ENCODE results near the gene PNPLA2. TPM values are rescaled to one million over a fixed set of nuclear protein-coding genes. Genes with fewer than 3 reads are reported as not detected.

PNPLA2 gene
- total and polyA plus RNA-seq, 2 donors (not counting 1 experiment from before 2014, with no cell fraction given) = 16.2 to 33.9 TPM

DNA sequence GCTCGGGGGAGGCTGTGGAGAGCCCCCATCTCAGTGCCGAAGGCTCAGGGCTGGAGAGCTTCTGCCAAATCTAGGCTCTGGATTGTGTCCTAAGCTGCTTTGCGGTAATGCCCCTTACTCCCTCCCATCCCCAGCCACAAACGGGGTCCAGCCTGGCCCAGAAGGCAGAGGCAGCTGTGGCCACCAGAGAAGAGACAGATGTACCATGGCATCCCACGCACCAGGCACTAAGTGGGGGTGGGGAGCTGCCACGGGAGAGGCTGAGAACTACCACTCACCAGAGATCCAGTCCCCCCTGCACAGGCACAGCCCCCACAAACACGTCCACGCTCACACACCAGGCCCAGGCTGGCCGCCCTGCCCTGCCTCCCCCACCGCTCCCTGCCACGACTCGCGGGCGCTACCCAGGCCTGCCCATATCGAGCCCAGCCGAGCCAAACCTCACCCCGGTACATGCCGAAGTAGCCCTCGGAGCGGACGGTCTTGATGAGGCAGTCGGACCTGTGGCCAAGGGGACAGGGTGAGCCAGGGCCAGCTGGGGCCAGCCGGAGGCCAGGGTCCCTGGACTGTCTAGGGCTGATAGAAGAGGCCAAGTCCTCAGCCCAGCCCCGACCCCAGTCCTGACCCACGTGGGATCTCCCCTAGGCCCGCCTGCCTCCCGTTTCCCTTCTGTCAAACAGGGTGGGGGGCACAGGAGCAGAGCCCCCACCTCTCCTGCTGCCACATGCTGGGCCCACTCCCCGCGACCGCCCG is 24.5 kb upstream of the PNPLA2 start:
- Histone ChIP-seq H3K27ac (ENCODE audit: insufficient read depth, low read length) (no peak overlapping the region), H3K4me1 (ENCODE audit: control insufficient read depth, extremely low read depth, insufficient read depth, low read length) (peaks cover 7% of the 10 kb centered on the region), H3K79me2 (ENCODE audit: control insufficient read depth, insufficient read depth, low read length) (peaks cover 17% of the 10 kb centered on the region), H3K27me3 (ENCODE audit: control insufficient read depth, insufficient read depth, low read length) (no peaks in the 10 kb centered on the region), H3K36me3 (ENCODE audit: control insufficient read depth, insufficient read depth, low read length) (peaks cover 13% of the 10 kb centered on the region), H3K4me3 (replicated peaks in 1 of 4; ENCODE audit: control extremely low read depth in 1 of 4, insufficient read depth in 1 of 4, low read depth in 3 of 4, low read length in 4 of 4) (no peak overlapping the region), H4K20me1 (ENCODE audit: control insufficient read depth, extremely low read depth, insufficient read depth, low read length) (no peaks in the 10 kb centered on the region), H3K4me2 (ENCODE audit: extremely low read depth, insufficient read depth, low read length) (peak overlapping the region; percentile 64), H2AFZ (ENCODE audit: low read length) (no peak overlapping the region), H3K9me3 (ENCODE audit: control insufficient read depth, insufficient read depth, low read depth, low read length) (no peaks in the 10 kb centered on the region), H3K9ac (ENCODE audit: insufficient read depth, low read length) (no peak overlapping the region)
- TF ChIP-seq, protein P1, sequence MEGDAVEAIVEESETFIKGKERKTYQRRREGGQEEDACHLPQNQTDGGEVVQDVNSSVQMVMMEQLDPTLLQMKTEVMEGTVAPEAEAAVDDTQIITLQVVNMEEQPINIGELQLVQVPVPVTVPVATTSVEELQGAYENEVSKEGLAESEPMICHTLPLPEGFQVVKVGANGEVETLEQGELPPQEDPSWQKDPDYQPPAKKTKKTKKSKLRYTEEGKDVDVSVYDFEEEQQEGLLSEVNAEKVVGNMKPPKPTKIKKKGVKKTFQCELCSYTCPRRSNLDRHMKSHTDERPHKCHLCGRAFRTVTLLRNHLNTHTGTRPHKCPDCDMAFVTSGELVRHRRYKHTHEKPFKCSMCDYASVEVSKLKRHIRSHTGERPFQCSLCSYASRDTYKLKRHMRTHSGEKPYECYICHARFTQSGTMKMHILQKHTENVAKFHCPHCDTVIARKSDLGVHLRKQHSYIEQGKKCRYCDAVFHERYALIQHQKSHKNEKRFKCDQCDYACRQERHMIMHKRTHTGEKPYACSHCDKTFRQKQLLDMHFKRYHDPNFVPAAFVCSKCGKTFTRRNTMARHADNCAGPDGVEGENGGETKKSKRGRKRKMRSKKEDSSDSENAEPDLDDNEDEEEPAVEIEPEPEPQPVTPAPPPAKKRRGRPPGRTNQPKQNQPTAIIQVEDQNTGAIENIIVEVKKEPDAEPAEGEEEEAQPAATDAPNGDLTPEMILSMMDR (conservative IDR thresholded peaks at IDR 0.05 in 1 of 2, IDR thresholded peaks at IDR 0.05 in 1 of 2; ENCODE audit: low read depth in 1 of 2, low read length in 2 of 2) = no peak
- no peak for TF ChIP-seq EZH2 (IDR thresholded peaks at IDR 0.05; ENCODE audit: low read length, missing control alignments)
- DNase-seq (ENCODE audit: low read depth in 2 of 2) = no peak

DNA sequence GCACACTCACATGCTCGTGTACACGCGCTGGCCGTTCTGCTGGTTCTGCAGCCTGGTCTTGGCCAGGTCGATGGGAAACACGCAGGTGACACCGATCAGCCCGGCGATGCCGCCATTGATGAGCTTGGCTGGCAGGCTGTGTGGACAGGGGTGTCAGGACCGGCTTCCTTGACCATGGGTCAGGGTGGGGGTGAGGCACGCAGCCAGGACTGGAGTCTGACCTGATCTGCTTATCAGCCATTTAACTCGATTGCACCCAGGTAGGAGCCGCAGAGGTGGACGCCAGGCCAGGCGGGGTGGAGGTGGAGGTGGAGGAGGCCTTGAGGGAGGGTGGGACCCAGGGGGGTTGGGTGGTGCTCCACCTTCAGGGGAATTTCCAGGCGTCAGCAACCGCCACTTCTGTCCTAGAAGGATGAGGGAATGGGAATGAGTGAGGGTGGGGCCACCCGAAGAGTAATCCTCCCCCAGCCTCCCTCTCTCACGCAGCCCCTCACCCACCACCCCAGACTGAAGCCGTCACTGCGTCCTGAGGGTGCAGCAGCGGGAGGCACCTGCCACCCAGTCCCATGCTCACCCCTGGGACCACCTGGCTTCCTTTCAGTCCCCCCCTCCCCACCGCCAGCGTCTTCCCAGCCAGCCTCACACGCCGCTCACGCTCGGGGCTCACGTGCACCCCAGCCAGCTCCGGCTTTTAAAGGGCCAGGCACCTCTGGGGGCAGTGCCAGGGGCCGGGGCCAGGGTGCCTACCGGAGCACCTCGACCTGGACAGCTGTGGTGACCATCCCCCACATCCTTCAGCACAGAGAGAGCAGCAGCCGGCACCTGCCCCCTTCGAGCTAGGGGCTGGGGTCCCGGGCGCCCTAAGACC is 23.7 kb upstream of the PNPLA2 start:
- TF ChIP-seq EZH2 (IDR thresholded peaks at IDR 0.05; ENCODE audit: low read length, missing control alignments) = no peak
- TF ChIP-seq, protein P1 (conservative IDR thresholded peaks at IDR 0.05 in 1 of 2, IDR thresholded peaks at IDR 0.05 in 1 of 2; ENCODE audit: low read depth in 1 of 2, low read length in 2 of 2) = no peak
- Histone ChIP-seq H3K79me2 (ENCODE audit: control insufficient read depth, insufficient read depth, low read length) (peaks cover 17% of the 10 kb centered on the region), H3K36me3 (ENCODE audit: control insufficient read depth, insufficient read depth, low read length) (peaks cover 14% of the 10 kb centered on the region), H3K9ac (ENCODE audit: insufficient read depth, low read length) (peak overlapping the region; percentile 37), H4K20me1 (ENCODE audit: control insufficient read depth, extremely low read depth, insufficient read depth, low read length) (no peaks in the 10 kb centered on the region), H3K27ac (ENCODE audit: insufficient read depth, low read length) (peak overlapping the region; percentile 88), H3K9me3 (ENCODE audit: control insufficient read depth, insufficient read depth, low read depth, low read length) (no peaks in the 10 kb centered on the region), H3K27me3 (ENCODE audit: control insufficient read depth, insufficient read depth, low read length) (no peaks in the 10 kb centered on the region), H3K4me1 (ENCODE audit: control insufficient read depth, extremely low read depth, insufficient read depth, low read length) (peaks cover 7% of the 10 kb centered on the region), H3K4me2 (ENCODE audit: extremely low read depth, insufficient read depth, low read length) (peak overlapping the region; percentile 88), H3K4me3 (replicated peaks in 1 of 4; ENCODE audit: control extremely low read depth in 1 of 4, insufficient read depth in 1 of 4, low read depth in 3 of 4, low read length in 4 of 4) (peak overlapping the region; percentile 56 to 80 (median 74)), H2AFZ (ENCODE audit: low read length) (no peak overlapping the region)
- DNase-seq (ENCODE audit: low read depth in 2 of 2) = no peak
